Activated CD8-positive, alpha-beta memory T cell treated with anti-CD3 and anti-CD28 coated beads, Interleukin-2, amount 50 U/mL, for 48 hours (primary cell): Measurements from ENCODE around the gene ABCC4.
"Not testable (repeated sequence)": the region's sequence is repeated elsewhere in the genome, so short reads cannot be mapped to it uniquely, and the experiment has no call there.

Experiments
- DNase-seq: peaks from one replicate; pipeline ENCODE4 v3.0.0-alpha.2; 2020

The ABCC4 gene

DNA sequence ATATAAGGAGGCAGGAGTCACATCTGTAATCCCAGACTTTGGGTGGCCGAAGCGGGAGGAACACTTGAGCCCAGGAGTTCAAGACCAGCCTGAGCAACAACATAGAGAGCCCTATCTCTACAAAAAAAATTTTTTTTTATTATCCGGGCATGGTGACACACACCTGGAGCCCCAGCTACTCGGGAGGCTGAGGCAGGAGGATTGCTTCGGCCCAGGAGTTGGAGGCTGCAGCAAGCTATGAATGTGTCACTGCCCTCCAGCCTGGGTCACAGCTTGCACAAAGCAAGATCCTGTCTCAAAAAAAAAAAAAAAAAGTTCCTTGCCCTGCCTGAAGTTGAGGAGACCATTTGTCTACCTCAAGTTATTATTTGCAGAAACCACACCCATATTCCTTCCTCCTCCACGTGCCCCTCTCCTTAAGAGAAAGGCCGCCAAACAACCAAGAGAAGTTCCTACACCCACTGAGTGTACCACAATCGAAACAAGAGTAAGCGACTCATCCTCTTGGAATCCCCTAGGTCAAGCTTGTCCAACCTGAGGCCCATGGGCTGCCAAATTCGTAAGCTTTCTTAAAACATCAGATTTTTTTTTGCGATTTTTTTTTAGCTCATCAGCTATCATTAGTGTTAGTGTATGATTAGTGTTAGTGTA is 2.2 kb downstream of the ABCC4 start:
- DNase-seq = no peak

DNA sequence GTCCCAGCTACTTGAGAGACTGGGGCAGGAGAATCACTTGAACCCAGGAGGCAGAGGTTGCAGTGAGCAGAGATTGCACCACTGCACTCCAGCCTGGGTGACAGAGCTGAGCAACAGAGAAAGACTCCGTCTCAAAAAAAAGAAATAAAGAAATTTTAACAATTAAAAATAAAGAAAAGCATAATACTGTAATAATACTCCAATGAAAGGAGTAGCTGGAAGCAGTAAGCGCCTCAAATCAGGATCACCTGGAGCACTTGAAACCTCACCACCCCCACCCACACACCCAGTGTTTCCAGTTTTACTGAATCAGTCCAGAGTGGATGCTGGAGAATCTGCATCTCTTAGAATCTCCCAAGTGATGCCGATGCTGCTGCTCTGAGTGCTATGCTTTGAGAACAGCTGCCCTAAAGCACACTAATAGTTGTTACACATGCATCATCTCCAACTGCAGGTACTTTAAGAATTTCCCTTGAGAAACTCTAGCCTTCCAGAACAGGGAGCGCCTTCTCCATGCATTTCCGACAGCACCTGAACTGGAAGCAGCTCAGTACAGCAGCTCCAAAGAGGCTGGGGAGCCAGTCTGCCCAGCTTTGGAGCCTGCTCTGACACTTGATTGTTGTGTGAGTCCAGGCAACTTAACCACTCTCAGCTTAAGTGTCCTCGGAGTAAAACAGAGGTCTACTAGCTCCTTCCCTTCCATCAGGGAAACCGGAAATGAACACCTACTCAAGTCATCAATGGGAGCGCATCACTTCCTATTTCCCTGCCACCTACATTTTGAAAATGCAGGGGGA is 2.9 kb downstream of the ABCC4 start:
- no peak for DNase-seq

DNA sequence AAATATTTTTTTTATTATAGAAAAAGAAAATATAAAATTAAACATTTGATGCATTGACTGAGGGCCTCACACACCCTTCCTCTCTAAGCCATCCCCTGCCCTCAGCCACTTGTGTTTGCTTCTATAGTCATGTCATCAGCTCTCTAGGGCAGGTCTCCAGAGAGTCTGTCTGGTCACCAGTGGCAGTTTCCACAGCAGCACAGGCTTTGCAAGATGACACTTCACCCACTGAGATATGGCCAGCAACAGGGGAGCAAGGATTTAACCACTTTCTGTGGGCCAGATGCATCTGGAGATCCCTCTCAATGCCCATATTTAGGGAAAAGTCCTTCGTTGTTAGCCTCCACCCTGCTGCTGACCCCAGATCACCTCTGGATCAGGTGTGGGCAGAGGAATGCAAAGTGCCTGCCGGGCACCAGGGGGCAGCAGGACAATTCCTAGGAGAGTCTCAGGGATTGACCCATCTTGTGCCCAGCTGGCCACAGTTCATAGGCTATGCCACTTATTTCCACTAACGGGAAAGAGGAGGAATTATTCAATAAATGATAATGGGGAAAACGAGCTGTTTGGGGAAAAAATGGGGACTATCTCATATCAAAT is 4.8 kb downstream of the ABCC4 start:
- no peak for DNase-seq

DNA sequence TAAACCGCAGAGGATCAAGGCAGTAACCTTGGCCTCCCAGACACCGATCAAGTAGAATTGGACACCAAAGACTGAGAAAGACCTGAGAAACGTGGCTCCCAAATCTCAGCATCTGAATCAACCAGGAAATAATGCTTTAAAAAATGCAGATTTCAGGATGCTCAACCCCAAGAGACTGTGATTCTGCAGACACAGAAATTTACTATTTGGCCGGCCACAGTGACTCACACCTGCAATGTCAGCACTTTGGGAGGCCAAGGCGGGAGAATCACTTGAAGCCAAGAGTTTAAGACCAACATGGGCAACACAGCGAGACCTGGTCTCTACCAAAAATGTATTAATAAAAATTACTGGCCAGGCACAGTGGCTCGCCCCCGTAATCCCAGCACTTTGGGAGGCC is 6.2 kb downstream of the ABCC4 start:
- no peak for DNase-seq

DNA sequence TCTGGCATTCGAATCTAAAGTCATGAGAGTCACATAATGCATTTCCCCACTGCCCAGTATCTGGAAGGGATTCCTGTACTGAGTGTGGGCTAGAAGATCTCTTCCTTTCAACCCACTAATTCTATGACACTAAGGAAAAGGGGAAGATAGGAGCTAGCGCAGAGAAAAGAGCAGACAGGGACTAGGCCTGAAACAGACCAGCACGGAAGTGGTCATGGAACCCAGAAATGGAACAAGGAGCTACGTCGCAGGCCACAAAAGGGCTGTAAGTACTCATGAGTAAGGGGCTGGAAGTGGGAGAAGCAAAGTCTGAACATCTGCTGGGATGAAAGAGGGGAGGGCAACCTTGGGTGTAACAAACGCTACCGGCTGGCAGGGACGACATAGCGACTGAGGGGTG is 8.6 kb downstream of the ABCC4 start:
- DNase-seq = no peak

DNA sequence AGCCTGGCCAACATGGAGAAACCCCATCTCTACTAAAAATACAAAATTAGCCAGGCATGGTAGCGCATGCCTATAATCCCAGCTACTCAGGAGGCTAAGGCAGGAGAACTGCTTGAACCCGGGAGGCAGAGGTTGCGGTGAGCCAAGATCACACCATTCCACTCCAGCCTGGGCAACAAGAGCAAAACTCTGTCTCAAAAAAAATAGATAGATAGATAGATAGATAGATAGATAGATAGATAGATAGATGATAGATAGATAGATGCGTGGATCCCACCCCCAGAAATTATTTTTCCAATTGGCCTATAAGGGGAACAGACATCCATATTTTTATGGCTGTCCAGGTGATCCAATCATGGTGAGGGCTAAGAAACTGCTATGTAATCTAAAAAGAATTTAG is 11.3 kb downstream of the ABCC4 start:
- not testable (repeated sequence) for DNase-seq

DNA sequence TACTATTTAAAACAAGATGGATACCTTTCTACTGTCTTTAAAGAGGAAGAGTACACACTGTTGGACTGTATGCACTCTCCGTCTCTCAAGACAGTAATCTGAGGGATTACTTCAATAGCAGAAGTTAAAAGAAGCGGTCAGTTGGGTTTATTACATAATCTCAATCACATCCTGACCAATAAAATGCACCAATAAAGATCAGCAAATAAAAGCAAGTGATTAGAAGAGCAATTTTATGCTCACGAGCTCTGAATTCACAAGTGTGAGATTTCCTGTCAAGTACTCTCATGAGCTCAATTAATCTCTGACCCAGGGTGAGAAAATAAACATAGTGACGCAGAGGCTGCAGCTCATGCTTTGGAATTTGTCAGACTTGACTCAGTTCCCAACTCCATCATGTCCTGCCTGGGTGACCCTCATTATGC is 12.2 kb downstream of the ABCC4 start:
- DNase-seq = no peak

DNA sequence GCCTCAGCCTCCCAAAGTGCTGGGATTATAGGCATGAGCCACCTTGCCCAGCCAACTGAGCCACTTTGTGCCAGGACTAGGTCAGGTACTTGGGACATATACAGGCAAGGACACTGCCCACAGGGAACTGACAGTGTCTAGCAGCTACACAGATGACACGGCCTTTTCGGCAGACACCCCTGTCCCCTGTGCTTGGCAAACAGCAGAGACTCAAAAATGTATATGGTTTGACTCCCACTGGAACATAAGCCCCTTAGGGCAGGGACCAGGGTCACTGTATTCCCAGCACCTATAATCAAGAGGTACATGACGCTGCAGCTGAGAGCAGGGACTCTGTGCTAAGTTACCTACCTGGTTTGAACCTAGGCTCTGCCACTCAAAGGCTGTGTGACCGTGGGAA is 16.8 kb downstream of the ABCC4 start:
- no peak for DNase-seq

DNA sequence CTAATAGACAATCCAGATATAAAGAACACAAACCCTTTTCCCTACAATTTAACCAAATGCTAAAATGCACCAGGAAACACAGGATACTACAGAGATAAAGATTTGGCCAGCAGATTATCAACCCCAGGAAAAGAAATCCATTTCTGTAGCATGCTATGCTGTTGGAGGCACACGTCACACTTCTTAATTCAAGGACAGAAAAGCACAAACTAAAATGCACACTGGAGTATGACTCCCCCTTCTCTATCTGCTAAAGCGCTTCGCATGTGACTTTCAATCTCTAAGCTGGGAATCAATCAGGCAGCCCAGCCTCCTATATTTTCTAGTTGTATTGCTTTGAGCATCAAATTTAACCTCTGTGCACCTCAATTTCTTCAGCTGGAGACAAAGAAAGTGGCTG is 22.2 kb downstream of the ABCC4 start:
- no peak for DNase-seq

DNA sequence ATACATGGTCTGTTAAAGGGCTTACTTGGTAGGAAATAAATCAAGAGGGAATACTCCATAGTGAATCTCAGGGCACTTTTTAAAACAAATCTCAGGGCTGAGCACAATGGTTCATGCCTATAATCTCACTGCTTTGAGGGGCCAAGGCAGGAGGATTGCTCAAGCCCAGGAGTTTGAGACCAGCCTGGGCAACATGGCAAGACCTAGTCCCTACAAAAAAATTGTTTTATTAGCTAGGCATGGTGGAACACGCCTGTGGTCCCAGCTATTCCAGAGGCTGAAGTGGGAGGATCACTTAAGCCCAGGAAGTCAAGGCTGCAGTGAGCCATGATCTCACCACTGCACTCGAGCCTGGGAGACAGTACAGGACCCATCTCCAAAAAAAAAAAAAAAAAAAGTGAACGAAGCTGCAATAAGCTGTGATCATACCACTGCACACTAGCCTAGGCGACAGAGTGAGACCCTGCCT is 25.2 kb downstream of the ABCC4 start:
- no peak for DNase-seq

DNA sequence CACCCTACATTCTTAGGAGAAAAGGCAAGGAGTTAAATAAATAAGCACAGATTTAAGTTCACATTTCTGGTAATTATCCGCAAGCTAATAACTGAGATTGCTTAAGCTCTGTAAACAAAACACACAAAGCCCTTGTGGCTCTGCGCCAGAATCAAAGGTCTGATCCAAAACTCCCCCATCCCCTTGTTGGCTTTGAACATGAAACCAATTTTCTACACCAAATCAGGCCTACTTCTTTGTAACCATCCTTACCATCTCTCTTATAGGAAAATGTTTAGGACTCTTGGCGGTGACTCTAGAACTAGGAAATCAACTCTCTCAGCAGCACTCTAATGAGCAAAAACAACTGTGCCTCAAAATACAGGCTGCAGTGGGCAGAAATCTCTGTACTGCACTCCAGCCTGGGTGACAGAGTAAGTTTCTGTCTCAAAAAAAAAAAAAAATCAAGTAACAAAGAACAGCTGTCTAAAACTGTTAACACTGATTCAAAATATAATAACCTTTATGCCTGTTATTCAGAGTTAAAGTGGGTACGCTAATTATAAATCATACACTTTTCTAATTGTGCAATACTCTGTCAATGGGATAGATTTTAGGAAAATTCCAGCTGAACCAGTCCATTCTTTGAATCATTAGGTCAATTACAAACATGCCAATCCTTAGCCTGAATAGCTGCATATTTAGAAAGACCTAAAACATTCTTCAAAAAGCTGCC is 25.8 kb downstream of the ABCC4 start:
- no peak for DNase-seq

DNA sequence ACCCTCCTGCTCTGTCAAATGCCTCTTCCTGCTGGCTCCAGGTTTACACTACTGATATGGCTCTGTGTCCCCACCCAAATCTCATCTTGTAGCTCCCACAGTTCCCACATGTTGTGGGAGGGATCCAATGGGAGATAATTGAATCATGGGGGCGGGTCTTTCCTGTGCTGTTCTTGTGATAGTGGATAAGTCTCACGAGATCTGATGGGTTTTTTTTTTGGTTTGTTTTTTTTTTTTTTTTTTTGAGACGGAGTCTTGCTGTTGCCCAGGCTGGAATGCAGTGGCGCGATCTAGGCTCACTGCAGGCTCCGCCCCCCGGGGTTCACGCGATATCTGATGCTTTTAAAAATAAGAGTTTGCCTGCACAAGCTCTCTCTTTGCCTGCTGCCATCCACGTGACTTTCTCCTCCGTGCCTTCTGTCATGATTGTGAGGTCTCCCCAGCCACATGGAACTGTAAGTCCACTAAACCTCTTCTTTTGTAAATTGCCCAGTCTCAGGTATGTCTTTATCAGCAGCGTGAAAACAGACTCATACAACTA is 27.6 kb downstream of the ABCC4 start:
- DNase-seq = not testable (repeated sequence)

DNA sequence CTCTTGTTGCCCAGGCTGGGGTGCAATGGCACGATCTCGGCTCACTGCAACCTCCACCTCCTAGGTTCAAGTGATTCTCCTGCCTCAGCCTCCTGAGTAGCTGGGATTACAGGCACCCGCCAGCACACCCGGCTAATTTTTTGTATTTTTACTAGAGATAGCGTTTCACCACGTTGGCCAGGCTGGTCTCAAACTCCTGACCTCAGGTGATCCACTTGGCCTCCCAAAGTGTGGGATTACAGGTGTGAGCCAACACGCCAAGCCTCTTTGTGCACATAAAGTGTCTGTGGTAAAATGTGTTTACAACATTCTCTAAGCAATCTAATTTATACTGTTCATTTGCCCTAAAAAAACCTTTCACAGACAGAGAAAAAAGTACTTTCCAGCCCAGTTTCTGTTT is 29.2 kb downstream of the ABCC4 start:
- not testable (repeated sequence) for DNase-seq

DNA sequence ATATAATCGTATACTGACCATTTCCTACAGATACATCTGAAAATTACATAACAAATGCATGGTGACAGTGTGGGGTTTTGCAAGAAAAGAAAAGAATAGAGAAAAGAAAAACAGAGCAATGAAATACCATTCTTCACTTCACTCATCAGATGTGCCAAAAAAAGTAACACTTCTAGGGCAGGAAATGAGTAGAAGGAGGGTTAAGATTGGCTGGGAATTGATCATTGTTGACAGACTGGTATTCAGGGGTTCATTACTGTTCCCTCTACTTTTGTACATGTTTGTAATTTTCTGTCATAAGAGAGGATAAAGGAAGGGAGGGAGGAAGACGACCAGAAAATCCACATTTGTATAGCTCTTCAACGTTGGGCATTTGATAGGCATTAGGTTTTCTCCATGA is 31.5 kb downstream of the ABCC4 start:
- no peak for DNase-seq

DNA sequence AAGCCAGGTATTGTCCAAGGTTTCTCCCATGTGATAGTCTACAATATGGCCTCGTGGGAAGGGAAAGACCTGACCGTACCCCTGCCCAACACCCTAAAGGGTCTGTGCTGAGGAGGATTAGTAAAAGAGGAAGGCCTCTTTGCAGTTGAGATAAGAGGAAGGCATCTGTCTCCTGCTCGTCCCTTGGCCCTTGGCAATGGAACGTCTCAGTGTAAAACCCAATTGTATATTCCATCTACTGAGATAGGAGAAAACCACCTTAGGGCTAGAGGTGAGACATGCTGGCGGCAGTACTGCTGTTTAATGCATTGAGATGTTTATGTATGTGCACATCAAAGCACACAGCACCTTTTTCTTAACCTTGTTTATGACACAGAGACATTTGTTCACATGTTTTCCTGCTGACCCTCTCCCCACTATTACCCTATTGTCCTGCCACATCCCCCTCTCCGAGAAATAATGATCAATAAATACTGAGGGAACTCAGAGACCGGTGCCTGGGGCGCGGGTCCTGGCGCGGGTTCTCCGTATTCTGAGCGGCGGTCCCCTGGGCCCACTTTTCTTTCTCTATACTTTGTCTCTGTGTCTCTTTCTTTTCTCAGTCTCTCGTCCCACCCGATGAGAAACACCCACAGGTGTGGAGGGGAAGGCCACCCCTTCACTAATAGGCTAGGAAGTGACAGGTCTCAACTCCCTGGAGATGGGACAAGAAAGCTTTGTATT is 32.7 kb downstream of the ABCC4 start:
- not testable (repeated sequence) for DNase-seq

DNA sequence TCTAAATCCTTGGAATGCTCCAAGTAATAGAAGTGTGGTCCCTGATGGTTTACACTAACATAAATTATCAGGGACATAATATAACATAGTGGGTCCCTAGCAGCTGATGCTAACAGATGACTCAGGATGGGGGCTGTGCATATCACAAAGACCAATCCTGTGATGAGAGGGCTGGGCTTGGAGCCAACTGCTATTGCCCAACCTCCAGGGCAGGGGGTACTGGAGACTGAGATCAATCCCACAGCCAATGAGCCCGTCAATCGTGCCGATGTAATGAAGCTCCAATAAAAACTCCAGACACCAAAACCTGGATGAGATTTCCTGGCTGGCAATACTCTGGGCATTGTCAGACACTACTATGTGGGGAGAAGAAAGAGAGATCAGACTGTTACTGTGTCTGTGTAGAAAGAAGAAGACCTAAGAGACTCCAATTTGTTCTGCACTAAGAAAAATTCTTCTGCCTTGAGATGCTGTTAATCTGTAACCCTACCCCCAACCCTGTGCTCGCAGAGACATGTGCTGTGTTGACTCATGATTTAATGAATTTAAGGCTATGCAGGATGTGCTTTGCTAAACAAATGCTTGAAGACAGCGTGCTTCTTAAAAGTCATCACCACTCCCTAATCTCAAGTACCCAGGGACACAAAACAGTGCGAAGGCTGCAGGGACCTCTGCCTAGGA is 33.4 kb downstream of the ABCC4 start:
- no peak for DNase-seq

DNA sequence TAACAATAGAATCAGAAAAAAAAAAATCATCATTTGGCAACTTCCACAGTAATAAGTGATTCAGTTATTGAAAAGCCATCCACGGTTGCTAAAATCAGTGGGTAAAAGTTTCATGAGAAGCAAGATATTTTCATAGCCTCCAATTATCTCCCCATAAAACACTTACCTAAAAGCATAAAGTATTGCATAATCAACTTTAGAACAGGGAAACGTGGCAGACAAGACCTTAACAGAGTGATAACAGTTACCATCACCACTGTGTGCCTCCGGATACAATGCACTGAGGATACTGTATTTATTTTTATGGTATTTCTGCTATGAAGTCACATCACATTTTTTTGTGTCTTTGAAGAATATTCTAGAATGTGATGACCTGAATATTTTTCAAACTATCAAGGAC is 37.0 kb downstream of the ABCC4 start:
- DNase-seq = no peak

DNA sequence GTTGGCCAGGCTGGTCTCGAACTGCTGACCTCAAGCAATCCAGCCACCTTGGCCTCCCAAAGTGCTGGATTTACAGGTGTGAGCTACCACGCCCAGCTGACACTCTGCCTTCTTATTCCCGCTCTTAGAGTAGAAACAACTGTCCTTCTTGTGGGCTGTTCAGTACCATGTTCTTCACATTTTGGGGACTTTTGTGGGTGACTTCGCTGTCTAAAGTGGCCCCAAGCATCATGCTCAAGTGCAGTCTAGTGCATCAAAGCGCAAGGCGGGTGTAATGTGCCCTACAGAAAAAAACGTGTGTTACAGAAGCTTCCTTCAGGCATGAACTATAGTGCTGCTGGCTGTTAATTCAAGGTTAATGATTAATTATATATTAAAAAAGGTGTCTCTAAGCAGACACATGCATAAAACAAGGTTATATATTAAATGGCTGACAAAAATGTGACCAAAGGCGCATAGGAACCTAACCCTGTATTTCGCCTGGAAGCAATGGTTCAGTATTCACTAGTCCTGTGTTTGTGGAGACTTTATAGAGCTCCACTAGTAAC is 38.3 kb downstream of the ABCC4 start:
- DNase-seq = no peak

DNA sequence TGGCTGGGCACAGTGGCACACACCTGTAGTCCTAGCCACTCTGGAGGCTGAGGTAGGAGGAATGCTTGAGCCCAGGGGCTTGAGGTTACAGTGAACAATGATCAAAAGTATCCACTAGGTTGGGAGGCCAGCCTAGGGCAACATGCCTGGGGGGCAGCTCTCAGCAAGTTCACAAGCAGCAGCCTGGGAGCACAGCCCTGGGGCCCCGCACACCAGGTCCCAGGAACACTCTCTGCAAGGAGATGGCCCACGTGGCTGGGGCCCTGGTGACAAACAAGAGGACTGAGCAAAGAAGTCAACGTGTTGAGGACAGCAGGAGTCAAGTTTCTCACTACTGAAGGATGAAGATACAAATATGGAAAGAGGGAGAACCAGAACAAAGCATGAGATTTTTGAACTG is 39.3 kb downstream of the ABCC4 start:
- no peak for DNase-seq

DNA sequence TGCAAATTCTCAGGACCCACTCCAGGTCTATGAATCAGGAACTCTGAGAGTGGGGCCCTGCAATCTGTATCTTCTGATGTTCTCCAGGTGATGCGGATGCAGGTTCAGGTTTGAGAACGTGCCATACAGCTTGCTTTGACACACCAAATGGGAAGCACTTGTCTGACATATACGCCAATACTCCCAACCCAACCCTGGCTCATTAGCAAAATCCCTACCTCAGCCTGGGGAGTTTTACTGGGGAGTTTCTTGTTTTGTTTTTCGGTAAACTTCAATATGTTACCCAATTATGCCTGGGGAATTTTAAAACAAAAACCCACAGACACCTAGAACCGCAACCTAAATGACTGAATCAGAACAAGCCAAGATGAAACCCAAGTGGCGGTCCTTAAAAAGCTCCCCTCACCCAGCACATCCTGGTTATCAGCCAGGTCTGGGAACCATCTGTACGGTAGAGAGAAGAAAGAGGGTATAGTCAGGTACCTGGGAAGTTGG is 41.2 kb downstream of the ABCC4 start:
- no peak for DNase-seq

DNA sequence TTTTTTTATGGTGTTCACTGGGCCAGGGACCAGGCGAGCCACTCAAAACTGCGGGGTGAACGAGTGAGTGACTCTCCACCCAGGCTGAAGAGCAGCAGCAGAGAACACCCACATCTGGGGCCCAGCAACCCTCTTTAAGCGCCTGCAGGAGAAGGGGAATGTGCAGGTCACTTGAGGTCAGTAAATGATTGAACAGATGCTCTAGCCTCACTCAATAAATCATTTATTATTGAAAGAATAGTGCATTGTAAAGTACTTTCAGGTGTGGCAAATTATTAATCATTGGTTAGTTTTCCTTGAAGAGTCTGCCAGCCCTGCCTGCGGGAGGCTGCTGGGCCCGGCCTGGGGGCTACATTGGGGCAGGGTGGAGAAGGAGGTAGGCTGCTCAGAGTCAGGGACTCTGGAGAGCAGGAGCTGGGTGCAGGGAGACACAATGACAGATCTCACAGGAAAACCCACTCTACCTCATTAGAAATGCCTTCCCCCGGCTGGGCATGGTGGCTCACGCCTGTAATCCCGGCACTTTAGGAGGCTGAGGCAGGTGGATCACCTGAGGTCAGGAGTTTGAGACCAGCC is 42.5 kb downstream of the ABCC4 start:
- DNase-seq = no peak
